ENCODE measurements around the gene ATXN1L.
"Not testable (repeated sequence)": the region's sequence is repeated elsewhere in the genome, so short reads cannot be mapped to it uniquely, and the experiment has no call there.

Gene ATXN1L

DNA sequence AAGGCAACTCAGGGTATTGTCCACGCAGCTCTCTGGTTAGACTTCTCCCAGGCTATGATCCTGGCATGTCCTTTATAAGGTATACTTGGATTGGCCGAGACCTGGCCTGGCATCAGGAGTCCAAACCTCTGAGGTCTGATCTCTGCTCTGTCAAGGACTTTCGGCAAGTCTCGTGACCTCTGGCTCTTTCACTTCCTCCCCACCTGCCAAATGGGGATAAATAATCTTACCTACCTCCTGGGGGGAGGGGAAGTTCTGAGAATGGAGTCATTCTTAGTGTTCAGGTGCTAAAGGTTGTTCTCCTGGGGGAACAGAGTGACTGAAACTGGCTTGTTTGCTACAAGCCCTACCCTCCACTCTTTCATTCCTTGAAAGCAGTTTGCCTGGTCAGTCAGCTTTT lies 7.6 kb downstream of the ATXN1L start:
- no peak for DNase-seq

- no peak for DNase-seq
These were observed 8.7 kb downstream of the ATXN1L start for GRCh38 chr16:71854369-71854948.

- DNase-seq, result peak; percentile 48
These were observed 10.3 kb downstream of the ATXN1L start for GRCh38 chr16:71855937-71856662.

DNA sequence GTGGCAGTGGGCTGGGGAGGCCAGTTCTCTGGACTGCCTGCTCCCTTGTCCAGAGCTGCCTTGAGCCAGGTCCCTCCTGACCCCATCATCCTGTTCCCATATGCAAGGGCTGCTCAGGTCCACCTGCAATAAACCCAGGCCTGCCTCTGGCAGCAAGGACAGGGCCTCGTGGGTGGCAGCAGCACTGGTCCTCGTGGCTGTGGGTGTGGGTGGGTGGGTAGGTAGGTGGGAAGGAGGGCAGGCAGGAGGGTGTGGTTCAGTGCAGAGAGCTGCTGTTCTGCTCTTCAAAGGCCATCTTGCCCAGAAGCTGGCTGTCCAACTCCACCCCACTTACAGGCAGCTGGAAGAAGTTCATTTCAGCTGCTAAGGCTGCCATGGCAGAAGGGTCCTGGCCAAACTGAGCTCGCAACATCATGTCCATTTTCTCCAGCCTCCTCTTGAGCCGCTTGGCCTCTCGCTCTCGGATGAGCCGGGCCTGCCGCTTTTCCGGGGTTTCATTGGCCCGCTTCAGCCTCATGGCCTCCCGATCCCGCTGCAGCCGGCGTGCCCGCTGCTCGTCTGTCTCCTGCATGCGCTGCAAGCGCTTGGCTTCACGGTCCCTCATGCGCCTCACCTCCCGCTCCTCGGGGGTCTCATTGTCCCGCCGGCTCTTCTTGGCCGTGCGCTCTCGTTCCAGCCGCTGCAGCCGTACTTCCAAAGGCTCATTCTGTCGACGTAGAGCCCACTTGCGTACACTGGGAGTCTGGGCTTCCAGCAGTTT lies 14.2 kb downstream of the ATXN1L start:
- no peak for DNase-seq

DNA sequence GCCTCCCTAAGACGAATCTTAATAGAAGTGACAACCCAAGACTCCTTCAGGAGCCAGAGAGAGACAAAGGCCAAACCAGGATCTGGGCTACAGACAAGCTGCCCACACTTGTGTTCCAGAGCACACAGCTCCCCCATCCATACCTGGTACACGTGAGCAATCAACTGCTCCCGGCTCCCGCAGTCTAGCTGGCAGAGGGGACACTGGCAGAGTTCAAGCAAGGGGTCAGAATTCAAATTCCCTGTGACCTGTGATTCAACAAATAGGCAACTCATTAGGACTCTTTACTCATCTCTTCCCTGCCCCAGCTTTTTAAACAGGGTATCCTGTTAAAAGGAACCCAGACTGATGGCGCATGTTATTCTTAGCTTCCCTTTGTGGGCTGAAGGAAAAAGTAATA lies 18.2 kb downstream of the ATXN1L start:
- DNase-seq, result no peak

DNA sequence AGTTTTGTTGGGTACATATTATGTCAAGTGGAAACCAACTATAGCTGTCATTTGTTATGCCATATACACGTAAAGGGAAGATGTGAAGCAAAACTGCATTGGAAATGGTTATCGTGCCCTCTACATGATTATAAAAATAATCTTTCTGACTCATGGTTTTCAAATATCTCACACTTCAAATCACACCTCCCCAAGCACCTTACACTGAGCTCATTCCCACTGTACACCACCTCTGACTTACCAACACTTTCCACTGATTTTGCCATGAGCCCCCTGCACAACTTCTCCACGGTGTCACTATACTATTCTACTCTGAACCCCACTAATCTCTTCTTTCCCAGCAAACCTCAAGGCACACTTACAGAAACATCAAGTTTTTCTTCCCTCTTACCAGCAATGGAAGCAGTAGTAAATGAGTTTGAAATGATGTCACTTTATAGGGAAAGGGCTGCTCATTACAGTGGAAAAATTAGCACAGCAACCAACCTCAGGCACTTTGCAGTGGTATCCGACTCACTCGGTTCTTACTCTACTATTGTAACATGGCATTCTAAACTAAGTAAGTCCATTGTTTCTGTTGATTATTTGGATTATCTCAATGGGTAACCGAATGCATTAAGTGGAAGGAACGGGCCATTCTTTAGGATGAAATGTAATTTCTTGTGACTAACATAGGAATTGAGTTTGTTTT lies 19.5 kb downstream of the ATXN1L start:
- no peak for DNase-seq

- not testable (repeated sequence) for DNase-seq
These were observed 21.4 kb downstream of the ATXN1L start for GRCh38 chr16:71867175-71867574.

DNA sequence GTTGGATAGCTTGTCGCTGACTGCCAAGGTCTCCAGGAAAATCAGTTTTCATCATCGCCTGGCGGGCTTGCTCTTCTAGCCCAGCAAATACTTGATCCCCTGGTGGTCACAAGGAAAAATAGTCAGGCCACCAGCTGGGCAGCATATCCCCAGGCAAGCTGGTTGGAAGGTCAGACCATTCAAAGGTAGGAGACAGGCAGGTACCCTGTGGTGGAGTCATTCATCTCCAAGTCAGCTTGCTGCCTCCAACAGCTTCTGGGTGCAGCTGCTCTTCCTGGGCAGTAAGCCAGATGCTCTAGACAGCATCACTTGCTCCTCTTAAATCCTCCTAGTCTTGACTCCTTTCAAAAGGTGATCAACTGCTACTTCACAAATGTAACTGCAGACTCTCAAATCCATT lies 22.2 kb downstream of the ATXN1L start:
- no peak for DNase-seq

- no peak for DNase-seq
These were observed 23.3 kb downstream of the ATXN1L start for GRCh38 chr16:71869089-71869488.

DNA sequence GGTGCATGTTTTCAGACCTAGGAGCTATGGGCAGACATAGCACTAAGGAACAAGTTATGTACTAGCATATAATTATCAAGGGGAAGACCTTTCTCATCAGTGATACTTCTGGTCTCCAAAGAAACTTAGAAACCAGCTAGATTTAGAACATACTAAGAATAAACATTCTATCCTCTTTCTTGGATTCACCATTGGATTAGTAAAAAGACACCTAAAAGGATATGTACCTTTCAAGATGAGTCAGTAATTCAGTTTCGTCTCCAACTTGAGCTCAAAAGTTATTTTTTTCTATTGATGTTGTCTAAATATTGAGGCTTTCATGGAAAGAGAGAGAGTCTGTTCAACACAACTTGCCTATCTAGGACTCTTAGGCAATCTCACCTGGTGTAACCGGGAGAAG lies 25.0 kb downstream of the ATXN1L start:
- DNase-seq, result no peak

DNA sequence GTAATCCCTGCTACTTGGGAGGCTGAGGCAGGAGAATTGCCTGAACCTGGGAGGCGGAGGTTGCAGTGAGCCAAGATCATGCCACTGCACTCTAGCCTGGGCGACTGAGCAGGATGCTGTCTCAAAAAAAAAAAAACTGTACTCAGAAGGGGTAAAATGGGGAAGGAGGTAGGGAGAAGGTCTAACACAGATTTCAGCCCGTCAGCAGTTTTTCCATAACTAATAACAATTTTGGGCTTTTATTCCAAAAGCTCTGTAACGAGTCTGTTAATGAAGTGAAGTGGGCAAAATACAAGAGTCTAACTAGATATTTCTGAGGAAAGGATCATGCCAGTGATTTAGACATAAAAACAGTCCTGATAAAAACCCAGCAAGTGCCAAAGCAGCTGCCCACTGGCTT lies 27.4 kb downstream of the ATXN1L start:
- DNase-seq, result no peak

- no peak for DNase-seq
These were observed 33.1 kb downstream of the ATXN1L start for GRCh38 chr16:71878911-71879310.

DNA sequence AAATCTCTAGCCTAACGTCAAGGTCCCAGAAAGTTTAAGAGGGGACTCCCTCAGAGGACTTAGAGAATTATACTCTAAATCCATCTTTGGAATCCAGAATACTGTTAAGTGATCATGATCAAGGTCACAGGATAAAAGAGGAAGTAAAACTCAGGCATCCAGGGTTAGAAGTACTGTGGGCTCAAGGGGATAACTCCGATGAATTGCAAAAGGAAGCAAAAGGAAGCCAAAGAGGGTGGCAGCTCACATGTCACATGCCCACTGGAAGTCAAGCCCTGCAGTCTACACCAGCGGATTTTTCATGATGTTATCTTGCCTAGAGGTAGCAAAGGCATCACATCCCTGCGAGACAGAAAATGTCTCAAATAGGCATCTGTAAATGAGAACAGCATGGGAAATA lies 34.4 kb downstream of the ATXN1L start:
- DNase-seq, result no peak

- DNase-seq, result peak; percentile 92
These were observed 36.9 kb downstream of the ATXN1L start for GRCh38 chr16:71882505-71883167.

GRCh38 chr16:71883168-71883848 lies 37.5 kb downstream of the ATXN1L start:
- peak; percentile 61 for DNase-seq

DNA sequence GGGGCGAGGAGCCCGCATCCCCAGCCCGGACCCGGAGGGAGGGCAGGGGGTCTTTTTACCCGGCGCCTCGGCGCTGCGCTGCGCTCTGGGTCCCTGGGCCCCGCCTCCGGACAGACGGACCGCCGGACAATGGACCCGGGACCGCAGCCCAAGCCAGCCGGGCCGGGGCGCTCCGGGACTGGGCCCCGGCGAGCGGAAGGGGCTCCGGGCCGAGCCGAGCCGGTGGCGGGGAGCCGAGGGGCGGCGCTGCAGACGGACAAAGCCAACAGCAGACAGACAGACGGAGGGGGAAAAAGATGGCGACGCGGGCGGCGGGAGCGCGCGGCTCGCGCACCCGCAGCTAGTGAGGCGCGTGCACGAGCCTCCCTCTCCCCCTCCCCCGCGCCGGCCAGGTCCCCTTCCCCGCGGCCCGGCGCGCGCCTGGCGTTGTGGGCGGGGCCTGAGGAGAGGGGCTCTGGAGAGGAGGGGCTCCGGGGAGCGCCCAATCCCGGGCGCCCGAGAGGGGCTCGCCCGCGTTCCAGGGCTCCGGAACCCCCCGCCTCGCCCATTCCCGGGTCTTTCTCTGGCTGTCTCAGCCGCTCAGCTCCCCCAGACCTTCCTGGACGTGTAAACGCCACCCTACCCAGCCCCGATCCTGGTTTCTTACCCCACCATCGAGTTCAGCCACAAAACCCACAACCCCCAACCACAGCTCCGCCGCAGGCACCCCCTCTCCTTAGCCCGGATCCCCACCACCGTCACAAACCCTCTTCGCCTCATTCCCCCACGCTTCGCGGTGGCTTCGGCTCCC lies 38.3 kb downstream of the ATXN1L start, which contains the start of gene ZNF821:
Gene ZNF821, minus strand, starts transcription at position 334 of the 790 bp plus-strand sequence. CDS start 4,236 bp downstream, outside the sequence.
- peak; percentile 83 for DNase-seq

- DNase-seq, result no peak
These were observed 39.5 kb downstream of the ATXN1L start for GRCh38 chr16:71885261-71885650.

- no peak for DNase-seq
These were observed 43.4 kb downstream of the ATXN1L start for GRCh38 chr16:71889147-71889546.

GRCh38 chr16:71893888-71894228 lies 48.1 kb downstream of the ATXN1L start:
- DNase-seq, result no peak

GRCh38 chr16:71894229-71894920 lies 48.6 kb downstream of the ATXN1L start:
- peak; percentile 57 for DNase-seq
